Embryonic facial prominence (tissue), 1 donor: ENCODE results near the gene TSHZ3.

Experiments
- DNase-seq: peaks from one replicate; pipeline ENCODE4 v3.0.0-alpha.2; 2016; ENCODE audit errors: extremely low spot score

TSHZ3 gene

DNA sequence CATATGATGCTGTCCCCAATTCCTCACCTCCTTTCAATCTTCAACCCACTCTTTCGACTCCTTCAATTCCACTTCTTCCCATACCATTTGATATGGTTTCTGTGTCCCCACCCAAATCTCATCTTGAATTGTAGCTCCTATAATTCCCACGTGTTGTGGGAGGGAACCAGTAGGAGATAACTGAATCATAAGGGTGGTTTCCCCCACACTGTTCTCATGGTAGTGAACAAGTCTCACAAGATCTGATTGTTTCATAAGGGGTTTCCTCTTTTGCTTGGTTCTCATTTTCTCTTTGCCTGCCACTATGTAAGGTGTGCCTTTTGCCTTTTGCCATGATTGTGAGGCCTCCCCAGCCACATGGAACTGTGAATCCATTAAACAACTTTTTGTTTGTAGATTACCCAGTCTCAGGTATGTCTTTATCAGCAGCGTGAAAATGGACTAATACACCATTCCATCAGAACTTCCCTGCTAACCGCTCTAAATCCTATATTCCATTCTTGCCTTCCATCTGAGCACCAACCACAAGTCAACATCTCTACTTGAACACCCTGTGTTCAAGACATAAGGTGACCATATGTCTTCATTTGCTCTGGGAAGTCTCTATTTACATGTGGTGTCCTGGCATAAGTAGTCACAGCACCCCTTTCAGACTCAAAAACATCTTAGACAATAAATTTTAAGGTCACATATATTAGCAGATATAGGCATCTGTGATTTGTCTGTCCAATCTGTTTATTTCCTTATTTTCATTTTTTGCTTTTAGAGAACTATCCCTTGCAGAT is 122.9 kb downstream of the TSHZ3 start:
- no peak for DNase-seq
